DOHH2 (cell line): ENCODE measurements around the gene FXN.

Experiments used
- H3F3A ChIP-seq: fragments of 200-600 bp; sonication (generic), shearing (Covaris generic); 2 replicates; pipeline ENCODE4 v1.6.0; 2016; ENCODE audit warnings: antibody characterized with exemption, mild to moderate bottlenecking; ENCODE audit not compliant: control insufficient read depth, insufficient read depth
- H3K27ac ChIP-seq: fragments of 200-600 bp; sonication (generic); 2 replicates; pipeline ENCODE4 v1.5.1; 2014; ENCODE audit warnings: low read depth, mild to moderate bottlenecking, low read length, moderate library complexity
- H3K27me3 ChIP-seq: fragments of 200-600 bp; sonication (generic); 2 replicates; pipeline ENCODE4 v1.6.1; 2014; ENCODE audit warnings: mild to moderate bottlenecking, low read length, mixed read lengths; ENCODE audit not compliant: control insufficient read depth
- H3K36me3 ChIP-seq: fragments of 200-600 bp; sonication (generic); 2 replicates; pipeline ENCODE4 v1.6.1; 2014; ENCODE audit warnings: mild to moderate bottlenecking, low read length, moderate library complexity, mixed read lengths; ENCODE audit not compliant: control insufficient read depth
- H3K4me1 ChIP-seq: fragments of 200-600 bp; sonication (generic); 2 replicates; pipeline ENCODE4 v1.6.1; 2014; ENCODE audit warnings: mild to moderate bottlenecking, low read length, mixed read lengths; ENCODE audit not compliant: control insufficient read depth
- H3K4me2 ChIP-seq: fragments of 200-600 bp; sonication (generic); 2 replicates; pipeline ENCODE4 v1.6.0; 2014; ENCODE audit warnings: mild to moderate bottlenecking, low read length, moderate library complexity
- H3K4me3 ChIP-seq: fragments of 200-600 bp; sonication (generic); 2 replicates; pipeline ENCODE4 v1.5.1; 2014; ENCODE audit warnings: mild to moderate bottlenecking, low read length, mixed read lengths
- H3K79me2 ChIP-seq: fragments of 200-600 bp; sonication (generic); 2 replicates; pipeline ENCODE4 v1.6.1; 2014; ENCODE audit warnings: mild to moderate bottlenecking, low read length, mixed read lengths; ENCODE audit not compliant: control insufficient read depth
- H3K9me2 ChIP-seq: fragments of 200-600 bp; sonication (generic); replicated peaks from 2 replicates; pipeline ENCODE4 v1.6.1; 2014; ENCODE audit warnings: mild to moderate bottlenecking, low read length, mixed read lengths; ENCODE audit not compliant: control insufficient read depth
- H3K9me3 ChIP-seq: fragments of 200-600 bp; sonication (generic); 2 replicates; pipeline ENCODE4 v1.6.1; 2014; ENCODE audit warnings: antibody characterized with exemption, low read length, mixed read lengths; ENCODE audit not compliant: control insufficient read depth, insufficient read depth
- H4K20me1 ChIP-seq: fragments of 200-600 bp; sonication (generic); 2 replicates; pipeline ENCODE4 v1.6.0; 2014; ENCODE audit warnings: low read depth, mild to moderate bottlenecking, antibody characterized with exemption, low read length, moderate library complexity; ENCODE audit not compliant: control insufficient read depth, insufficient read depth
- EZH2phosphoT487 ChIP-seq: fragments of 200-600 bp; sonication (generic); IDR thresholded peaks from 2 replicates; pipeline ENCODE4 v1.6.1; 2017; ENCODE audit warnings: borderline replicate concordance, mild to moderate bottlenecking, antibody characterized with exemption, low read length, moderate library complexity, mixed read lengths
- TF ChIP-seq, protein P1 (sequence below): fragments of 200-600 bp; sonication (generic); IDR thresholded peaks from one replicate; pipeline ENCODE4 v1.5.1; 2014; ENCODE audit warnings: antibody characterized with exemption, mild to moderate bottlenecking, low read depth, low read length; ENCODE audit not compliant: poor library complexity, severe bottlenecking

Gene FXN

DNA sequence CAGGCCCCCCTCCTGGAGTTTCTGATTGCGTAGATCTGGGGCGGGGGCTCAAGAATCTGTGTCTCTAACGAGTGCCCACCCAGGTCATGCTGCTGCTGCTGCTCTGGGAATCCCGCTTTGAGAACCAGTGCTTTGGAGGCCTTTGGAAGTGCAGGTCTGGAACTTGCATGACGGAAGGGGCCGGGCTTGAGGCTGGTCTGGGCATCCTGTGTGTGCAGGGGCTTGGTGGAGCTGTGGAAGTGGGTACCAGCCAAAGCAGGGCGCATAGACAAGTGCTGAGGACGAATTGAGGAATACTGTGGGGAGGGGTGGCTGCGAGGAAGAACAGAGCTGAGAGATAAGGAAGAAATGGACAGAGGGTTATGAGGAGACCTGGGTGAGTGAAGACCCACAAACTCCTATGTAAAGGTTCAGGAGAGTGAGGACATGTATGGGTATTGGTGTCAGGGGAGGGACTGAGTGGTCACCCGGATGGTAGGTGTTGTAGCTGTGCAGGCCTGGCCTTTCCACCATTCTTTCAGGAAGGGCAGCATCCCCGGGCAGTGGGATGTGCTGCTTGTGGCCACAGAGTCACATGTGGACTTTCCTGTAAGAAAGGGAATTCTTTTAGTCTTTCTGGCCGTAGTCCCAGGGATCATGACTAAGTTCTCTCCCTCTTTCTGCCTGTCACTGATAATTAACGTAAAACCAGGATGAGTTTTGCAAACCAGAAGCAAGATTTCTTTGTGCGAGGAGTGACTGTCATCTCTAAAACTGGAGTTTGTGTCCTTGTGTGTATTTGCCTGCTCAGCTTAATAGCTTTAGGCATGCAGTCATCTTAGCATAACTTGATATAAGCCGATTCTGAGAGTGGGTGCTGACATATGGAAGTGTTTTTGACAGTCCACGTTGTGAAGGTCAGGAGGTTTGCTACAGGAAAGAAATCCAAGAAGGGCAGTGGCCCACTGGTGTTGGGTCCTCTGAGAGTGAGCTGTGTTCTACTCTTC, 95.2 kb downstream of the FXN start:
- Histone ChIP-seq H3K4me3 (no peak overlapping the region), H3K4me1 (no peaks in the 10 kb centered on the region), H3K36me3 (no peaks in the 10 kb centered on the region), H3K9me2 (no peaks in the 10 kb centered on the region), H3K27me3 (no peaks in the 10 kb centered on the region), H3F3A (no peaks in the 10 kb centered on the region), H3K4me2 (no peak overlapping the region), H4K20me1 (no peaks in the 10 kb centered on the region), H3K79me2 (no peaks in the 10 kb centered on the region), H3K27ac (no peak overlapping the region), H3K9me3 (no peaks in the 10 kb centered on the region)
- TF ChIP-seq, protein P1, sequence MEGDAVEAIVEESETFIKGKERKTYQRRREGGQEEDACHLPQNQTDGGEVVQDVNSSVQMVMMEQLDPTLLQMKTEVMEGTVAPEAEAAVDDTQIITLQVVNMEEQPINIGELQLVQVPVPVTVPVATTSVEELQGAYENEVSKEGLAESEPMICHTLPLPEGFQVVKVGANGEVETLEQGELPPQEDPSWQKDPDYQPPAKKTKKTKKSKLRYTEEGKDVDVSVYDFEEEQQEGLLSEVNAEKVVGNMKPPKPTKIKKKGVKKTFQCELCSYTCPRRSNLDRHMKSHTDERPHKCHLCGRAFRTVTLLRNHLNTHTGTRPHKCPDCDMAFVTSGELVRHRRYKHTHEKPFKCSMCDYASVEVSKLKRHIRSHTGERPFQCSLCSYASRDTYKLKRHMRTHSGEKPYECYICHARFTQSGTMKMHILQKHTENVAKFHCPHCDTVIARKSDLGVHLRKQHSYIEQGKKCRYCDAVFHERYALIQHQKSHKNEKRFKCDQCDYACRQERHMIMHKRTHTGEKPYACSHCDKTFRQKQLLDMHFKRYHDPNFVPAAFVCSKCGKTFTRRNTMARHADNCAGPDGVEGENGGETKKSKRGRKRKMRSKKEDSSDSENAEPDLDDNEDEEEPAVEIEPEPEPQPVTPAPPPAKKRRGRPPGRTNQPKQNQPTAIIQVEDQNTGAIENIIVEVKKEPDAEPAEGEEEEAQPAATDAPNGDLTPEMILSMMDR, result no peak
- TF ChIP-seq EZH2phosphoT487, result no peak

DNA sequence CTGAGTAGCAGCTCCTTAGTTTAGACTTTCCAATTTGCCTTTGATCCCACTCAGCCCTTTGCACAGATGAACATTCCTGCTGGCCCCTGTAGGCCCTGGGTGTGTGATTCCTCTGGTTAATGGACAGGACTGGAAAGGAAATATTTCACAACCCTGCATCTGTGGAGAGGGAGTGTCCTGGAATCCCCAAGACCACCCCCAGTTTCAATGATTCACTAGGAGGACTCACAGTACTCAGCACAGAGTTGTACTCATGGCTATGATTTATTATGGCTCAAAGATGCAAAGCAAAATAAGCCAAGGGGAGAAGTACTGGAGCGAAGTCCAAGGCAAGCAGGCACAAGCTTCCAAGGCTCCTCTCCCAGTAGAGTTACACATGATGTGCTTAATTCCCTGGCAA, 96.1 kb downstream of the FXN start:
- Histone ChIP-seq H3K79me2 (no peaks in the 10 kb centered on the region), H3K9me3 (no peaks in the 10 kb centered on the region), H3F3A (no peaks in the 10 kb centered on the region), H3K27ac (no peak overlapping the region), H3K9me2 (no peaks in the 10 kb centered on the region), H3K27me3 (no peaks in the 10 kb centered on the region), H3K4me1 (no peaks in the 10 kb centered on the region), H3K4me2 (no peak overlapping the region), H3K4me3 (no peak overlapping the region), H3K36me3 (no peaks in the 10 kb centered on the region), H4K20me1 (no peaks in the 10 kb centered on the region)
- TF ChIP-seq, protein P1, result no peak
- TF ChIP-seq EZH2phosphoT487, result no peak

DNA sequence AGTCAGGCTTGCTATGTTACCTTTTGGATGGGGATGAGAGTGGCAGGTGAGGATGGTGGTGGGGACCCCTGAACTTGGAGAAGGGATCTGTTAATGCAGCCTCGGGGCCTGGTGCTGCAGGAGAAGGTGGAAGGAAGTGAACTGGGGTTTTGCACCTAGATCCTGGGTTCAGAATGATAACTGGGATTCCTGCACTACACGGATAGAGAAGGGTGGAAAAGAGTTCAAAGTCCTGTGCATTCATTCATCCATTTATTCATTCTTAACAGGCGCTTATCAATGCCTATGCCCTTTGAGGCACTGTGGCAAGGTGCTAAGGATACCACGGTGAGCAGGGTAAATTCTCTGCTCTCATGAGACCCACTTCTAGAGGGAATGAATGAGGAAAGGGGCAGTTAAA, 96.8 kb downstream of the FXN start:
- Histone ChIP-seq H3F3A (no peaks in the 10 kb centered on the region), H3K79me2 (no peaks in the 10 kb centered on the region), H3K9me3 (no peaks in the 10 kb centered on the region), H3K36me3 (no peaks in the 10 kb centered on the region), H3K4me3 (no peak overlapping the region), H3K4me2 (no peak overlapping the region), H4K20me1 (no peaks in the 10 kb centered on the region), H3K27me3 (no peaks in the 10 kb centered on the region), H3K27ac (no peak overlapping the region), H3K9me2 (no peaks in the 10 kb centered on the region), H3K4me1 (no peaks in the 10 kb centered on the region)
- no peak for TF ChIP-seq EZH2phosphoT487
- TF ChIP-seq, protein P1, result no peak
